Left kidney (tissue), 8 donors: Measurements from ENCODE around the gene EPN1. TPM values are rescaled to one million over a fixed set of nuclear protein-coding genes. Genes with fewer than 3 reads are reported as not detected.

Source experiments
- DNase-seq: peaks from one replicate; pipeline ENCODE4 v3.0.0-alpha.2; 2013
- long read RNA-seq, 8 donors: transcript quantifications; one replicate each; lab custom pipeline, GENCODE V29; 2026
- polyA plus RNA-seq: library from polyadenylated mRNA; unstranded; fragments of 120-200 nt; gene quantifications from one replicate; pipeline ENCODE4 v1.2.1, GENCODE V29; 2013; ENCODE audit not compliant: insufficient read length

The EPN1 gene
- polyA plus RNA-seq = 83.3 TPM
- long read RNA-seq, donor 1, full-length matches to known transcripts = 21 of 76 reads
- long read RNA-seq, donor 1, partial matches to known transcripts = 40 of 76 reads
- long read RNA-seq, donor 1, other reads (novel, unspliced or antisense) = 15 of 76 reads
- long read RNA-seq, donor 2, full-length matches to known transcripts = 18 of 63 reads
- long read RNA-seq, donor 2, partial matches to known transcripts = 34 of 63 reads
- long read RNA-seq, donor 2, other reads (novel, unspliced or antisense) = 11 of 63 reads
- long read RNA-seq, donor 3, full-length matches to known transcripts = 13 of 41 reads
- long read RNA-seq, donor 3, partial matches to known transcripts = 28 of 41 reads
- long read RNA-seq, donor 3, other reads (novel, unspliced or antisense) = 0 of 41 reads
- long read RNA-seq, donor 4, partial matches to known transcripts = 6 of 6 reads
- long read RNA-seq, donor 4, other reads (novel, unspliced or antisense) = 0 of 6 reads
- long read RNA-seq, donor 5, full-length matches to known transcripts = 21 of 50 reads
- long read RNA-seq, donor 5, partial matches to known transcripts = 17 of 50 reads
- long read RNA-seq, donor 5, other reads (novel, unspliced or antisense) = 12 of 50 reads
- long read RNA-seq, donor 6, full-length matches to known transcripts = 13 of 62 reads
- long read RNA-seq, donor 6, partial matches to known transcripts = 37 of 62 reads
- long read RNA-seq, donor 6, other reads (novel, unspliced or antisense) = 12 of 62 reads
- long read RNA-seq, donor 7, full-length matches to known transcripts = 16 of 53 reads
- long read RNA-seq, donor 7, partial matches to known transcripts = 29 of 53 reads
- long read RNA-seq, donor 7, other reads (novel, unspliced or antisense) = 8 of 53 reads
- long read RNA-seq, donor 8, full-length matches to known transcripts = 5 of 17 reads
- long read RNA-seq, donor 8, partial matches to known transcripts = 12 of 17 reads
- long read RNA-seq, donor 8, other reads (novel, unspliced or antisense) = 0 of 17 reads

- DNase-seq = peak; percentile 94
These were observed at the start of gene EPN1 for GRCh38 chr19:55674841-55675660. Gene EPN1 (plus strand): TSS chr19:55675226. CDS start chr19:55678628, 3,402 bp downstream.

GRCh38 chr19:55626350-55626749, 48.7 kb upstream of the EPN1 start:
- DNase-seq = no peak

GRCh38 chr19:55632463-55632834, 42.6 kb upstream of the EPN1 start:
- peak; percentile 93 for DNase-seq

- DNase-seq = no peak
These were observed 41.2 kb upstream of the EPN1 start for GRCh38 chr19:55633861-55634260.

GRCh38 chr19:55635334-55635717, 39.7 kb upstream of the EPN1 start:
- no peak for DNase-seq

- no peak for DNase-seq
These were observed 39.1 kb upstream of the EPN1 start for GRCh38 chr19:55635856-55636440.

GRCh38 chr19:55636723-55637122, 38.3 kb upstream of the EPN1 start:
- no peak for DNase-seq

GRCh38 chr19:55637534-55637933, 37.5 kb upstream of the EPN1 start:
- DNase-seq = no peak

GRCh38 chr19:55638864-55639359, 36.1 kb upstream of the EPN1 start:
- DNase-seq = no peak

- DNase-seq = no peak
These were observed 34.9 kb upstream of the EPN1 start for GRCh38 chr19:55640043-55640576.

- DNase-seq = peak; percentile 59
These were observed 34.2 kb upstream of the EPN1 start, which contains the start of gene ZNF580 for GRCh38 chr19:55640577-55641425. Gene ZNF580 (plus strand): TSS chr19:55641002. CDS start chr19:55642509, 1,507 bp downstream.

- DNase-seq = no peak
These were observed 33.4 kb upstream of the EPN1 start for GRCh38 chr19:55641426-55642152.

- DNase-seq = no peak
These were observed 32.6 kb upstream of the EPN1 start for GRCh38 chr19:55642153-55643002.

GRCh38 chr19:55643003-55643886, 31.8 kb upstream of the EPN1 start, which contains the start of gene ZNF581:
Gene ZNF581 (plus strand): TSS chr19:55643649. CDS start chr19:55644572, 923 bp downstream.
- no peak for DNase-seq

- no peak for DNase-seq
These were observed 31.2 kb upstream of the EPN1 start for GRCh38 chr19:55643887-55644176.

GRCh38 chr19:55644191-55644833, 30.7 kb upstream of the EPN1 start:
- no peak for DNase-seq
